PC-9 (cell line): ENCODE measurements around the gene UBA6. TPM values are rescaled to one million over a fixed set of nuclear protein-coding genes. Genes with fewer than 3 reads are reported as not detected.

Source experiments
- BruUV-seq: library from RNA; stranded (reverse); fragments of 400-500 nt; replicated peaks from 2 replicates; lab custom pipeline; 2021; lab: Mats Ljungman, UMichigan
- CTCF ChIA-PET: fragments of 300-600 bp; sonication (Branson Sonifier 250); formaldehyde crosslinking; loops from one replicate; lab custom pipeline; 2022; ENCODE audit warnings: antibody characterized with exemption; lab: Charles Lee
- POLR2A ChIA-PET: fragments of 300-600 bp; sonication (Branson Sonifier 250); formaldehyde crosslinking; loops from one replicate; lab custom pipeline; 2022; ENCODE audit warnings: antibody characterized with exemption; ENCODE audit not compliant: unreplicated experiment; lab: Charles Lee
- DNase-seq, 2 experiments: peaks; one replicate each; pipeline versions ENCODE4 v3.0.0 to v3.0.0-alpha.2; 2015 to 2022; ENCODE audit warnings: mixed read lengths in 1 of 2
- H2AFZ ChIP-seq: fragments of 200-600 bp; sonication (generic); 2 replicates; pipeline ENCODE4 v1.8.1; 2017; ENCODE audit warnings: antibody characterized with exemption
- H3F3A ChIP-seq: fragments of 200-600 bp; sonication (generic); 2 replicates; pipeline ENCODE4 v1.8.1; 2017; ENCODE audit warnings: antibody characterized with exemption, mild to moderate bottlenecking, low read depth; ENCODE audit not compliant: insufficient read depth
- H3K27ac ChIP-seq: fragments of 200-600 bp; sonication (generic); 2 replicates; pipeline ENCODE4 v1.6.1; 2016; ENCODE audit warnings: mixed run types
- H3K27me3 ChIP-seq: fragments of 200-600 bp; sonication (generic); 2 replicates; pipeline ENCODE4 v1.6.1; 2016; ENCODE audit warnings: low read depth, mixed run types; ENCODE audit not compliant: insufficient read depth
- H3K36me3 ChIP-seq: fragments of 200-600 bp; sonication (generic); 2 replicates; pipeline ENCODE4 v1.6.1; 2016; ENCODE audit warnings: low read depth, mixed run types
- H3K4me1 ChIP-seq: fragments of 200-600 bp; sonication (generic); replicated peaks from 2 replicates; pipeline ENCODE4 v1.6.1; 2016; ENCODE audit warnings: mixed run types; ENCODE audit not compliant: insufficient read depth
- H3K4me2 ChIP-seq: fragments of 200-600 bp; sonication (generic); 2 replicates; pipeline ENCODE4 v1.6.1; 2017; ENCODE audit warnings: mixed run types
- H3K4me3 ChIP-seq: fragments of 200-600 bp; sonication (generic); 2 replicates; pipeline ENCODE4 v1.6.1; 2016; ENCODE audit warnings: mixed run types
- H3K79me2 ChIP-seq: fragments of 200-600 bp; sonication (generic); 2 replicates; pipeline ENCODE4 v1.6.1; 2017; ENCODE audit warnings: low read depth, mixed run types
- H3K9me2 ChIP-seq: fragments of 200-600 bp; sonication (generic); 2 replicates; pipeline ENCODE4 v1.8.1; 2017; ENCODE audit warnings: mild to moderate bottlenecking; ENCODE audit not compliant: insufficient read depth
- H3K9me3 ChIP-seq: fragments of 200-600 bp; sonication (generic); 2 replicates; pipeline ENCODE4 v1.8.1; 2016; ENCODE audit warnings: low read depth; ENCODE audit not compliant: insufficient read depth
- H4K20me1 ChIP-seq: fragments of 200-600 bp; sonication (generic); 2 replicates; pipeline ENCODE4 v1.8.1; 2017; ENCODE audit not compliant: insufficient read depth
- CTCF ChIP-seq: fragments of 200-600 bp; sonication (generic); conservative IDR thresholded peaks from 2 replicates; pipeline ENCODE4 v1.6.1; 2017; ENCODE audit warnings: mixed run types, antibody characterized with exemption, mild to moderate bottlenecking, moderate library complexity
- EZH2 ChIP-seq: fragments of 200-600 bp; sonication (generic); IDR thresholded peaks from 2 replicates; pipeline ENCODE4 v1.8.0; 2017; ENCODE audit warnings: antibody characterized with exemption, low read depth
- intact Hi-C: fragments of 100-400 bp; cut with micrococcal nuclease; formaldehyde crosslinking; loops from one replicate; pipeline ENCODE4 v1.10.0; 2022; ENCODE audit not compliant: unreplicated experiment
- total RNA-seq: library from RNA; stranded (reverse); gene quantifications from 2 replicates; pipeline ENCODE4 v1.2.3, GENCODE V29; 2021

Gene UBA6
- total RNA-seq, 1 experiment from 2014 or later: 64.2 TPM

- H4K20me1 ChIP-seq: no peaks in the 10 kb centered on the region
- H3K36me3 ChIP-seq: no peaks in the 10 kb centered on the region
- intact Hi-C loops: no loop called here
- H3K79me2 ChIP-seq: no peaks in the 10 kb centered on the region
- peak in 1 of 2 experiments; percentile 35 for DNase-seq
- peaks cover 9% of the 10 kb centered on the region; the same call in 1 of the 2 replicates for H3K9me3 ChIP-seq
- H3K4me2 ChIP-seq: peak overlapping the region; percentile 26; the same call in 1 of the 2 replicates
- CTCF ChIA-PET: interaction anchor here (0.5 kb wide), 1 partner anchor 16 kb away, joined by 3 read pairs; no protein-coding TSS in a partner anchor
- TF ChIP-seq CTCF (no peak), EZH2 (no peak)
- H3F3A ChIP-seq: peaks cover 3% of the 10 kb centered on the region; the same call in 1 of the 2 replicates
- no peaks in the 10 kb centered on the region for H3K9me2 ChIP-seq
- H3K27ac ChIP-seq: peak overlapping the region; percentile 27
- H2AFZ ChIP-seq: no peak overlapping the region
- no TSS peak for BruUV-seq
- H3K4me1 ChIP-seq: peaks cover 1% of the 10 kb centered on the region; the same call in 1 of the 2 replicates
- POLR2A ChIA-PET: no interaction called here
- no peak overlapping the region for H3K4me3 ChIP-seq
- H3K27me3 ChIP-seq: no peaks in the 10 kb centered on the region
Observed at GRCh38 chr4:67727124-67727850, 26.3 kb upstream of the UBA6 start.

DNA sequence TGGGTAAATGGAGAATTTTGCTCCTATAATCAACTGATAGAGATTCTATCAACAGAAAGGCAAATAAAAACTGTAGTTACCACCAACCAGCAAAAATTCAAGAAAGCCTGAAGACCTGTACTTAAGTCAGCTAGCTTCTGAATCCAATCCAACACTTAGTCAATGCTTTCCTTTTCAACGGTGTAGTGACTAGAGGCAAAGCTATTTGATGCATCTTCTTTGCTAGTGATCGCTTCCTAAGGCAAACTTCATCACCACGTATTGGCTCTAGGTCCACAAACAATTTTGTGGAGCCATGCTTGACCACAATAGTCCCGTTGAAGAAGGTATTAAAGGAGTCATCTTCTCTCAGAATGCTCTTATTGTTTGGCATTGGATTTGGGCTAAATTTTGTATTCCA lies 25.0 kb upstream of the UBA6 start:
- TF ChIP-seq CTCF: no peak
- TF ChIP-seq EZH2: no peak
- DNase-seq: no peak
- Histone ChIP-seq H3K4me2 (no peak overlapping the region), H3K27ac (no peak overlapping the region), H3K9me2 (no peaks in the 10 kb centered on the region), H3K9me3 (peaks cover 9% of the 10 kb centered on the region; the same call in 1 of the 2 replicates), H4K20me1 (no peaks in the 10 kb centered on the region), H3K4me1 (peaks cover 14% of the 10 kb centered on the region), H3F3A (peaks cover 3% of the 10 kb centered on the region; the same call in 1 of the 2 replicates), H3K79me2 (no peaks in the 10 kb centered on the region), H3K36me3 (no peaks in the 10 kb centered on the region), H2AFZ (no peak overlapping the region), H3K27me3 (no peaks in the 10 kb centered on the region), H3K4me3 (no peak overlapping the region)
- ChIA-PET POLR2A (no interaction called here), CTCF (no interaction called here)
- intact Hi-C loops: no loop called here
- BruUV-seq: no TSS peak

- H3K79me2 ChIP-seq: no peaks in the 10 kb centered on the region
- no peak overlapping the region for H3K4me2 ChIP-seq
- TF ChIP-seq CTCF (no peak), EZH2 (no peak)
- H4K20me1 ChIP-seq: no peaks in the 10 kb centered on the region
- no peak overlapping the region for H2AFZ ChIP-seq
- peaks cover 9% of the 10 kb centered on the region; the same call in 1 of the 2 replicates for H3K9me3 ChIP-seq
- intact Hi-C loops: no loop called here
- H3K36me3 ChIP-seq: no peaks in the 10 kb centered on the region
- POLR2A ChIA-PET: no interaction called here
- DNase-seq: no peak
- H3K27me3 ChIP-seq: no peaks in the 10 kb centered on the region
- H3F3A ChIP-seq: peaks cover 3% of the 10 kb centered on the region; the same call in 1 of the 2 replicates
- H3K4me3 ChIP-seq: no peak overlapping the region
- no TSS peak for BruUV-seq
- peaks cover 14% of the 10 kb centered on the region for H3K4me1 ChIP-seq
- H3K9me2 ChIP-seq: no peaks in the 10 kb centered on the region
- CTCF ChIA-PET: no interaction called here
- no peak overlapping the region for H3K27ac ChIP-seq
Observed at GRCh38 chr4:67725132-67725531, 24.2 kb upstream of the UBA6 start.
